WTC11 (cell line): Measurements from ENCODE around the gene PROK1.

ENCODE experiments used
- ATF1 ChIP-seq: sonication (generic); formaldehyde crosslinking; IDR thresholded peaks from 2 replicates; pipeline ENCODE4 v1.8.1; 2023; ENCODE audit warnings: mild to moderate bottlenecking, moderate library complexity, missing genetic modification reagents
- CBFB ChIP-seq: sonication (generic); formaldehyde crosslinking; IDR thresholded peaks from 2 replicates; pipeline ENCODE4 v1.8.1; 2022; ENCODE audit warnings: mild to moderate bottlenecking, low read depth, missing genetic modification reagents
- MXD4 ChIP-seq: fragments of 250-450 bp; sonication (Bioruptor Pico); IDR thresholded peaks from 2 replicates; pipeline ENCODE4 v1.8.0; 2021; ENCODE audit warnings: mild to moderate bottlenecking, moderate library complexity, borderline replicate concordance
- ZNF219 ChIP-seq: sonication (generic); formaldehyde crosslinking; IDR thresholded peaks from 2 replicates; pipeline ENCODE4 v1.8.0; 2023; ENCODE audit warnings: missing genetic modification reagents, mild to moderate bottlenecking, borderline replicate concordance
- TF ChIP-seq, protein P1 (sequence below): fragments of 200-600 bp; IDR thresholded peaks from 2 replicates; pipeline ENCODE4 v1.8.0; 2022; ENCODE audit warnings: antibody characterized with exemption
- TF ChIP-seq, protein P2 (sequence below): sonication (generic); formaldehyde crosslinking; IDR thresholded peaks from 2 replicates; pipeline ENCODE4 v1.8.0; 2022; ENCODE audit warnings: mild to moderate bottlenecking, missing genetic modification reagents
- TF ChIP-seq, protein P3 (sequence below): sonication (generic); formaldehyde crosslinking; IDR thresholded peaks from 2 replicates; pipeline ENCODE4 v1.8.1; 2023; ENCODE audit warnings: mild to moderate bottlenecking, missing genetic modification reagents
- TF ChIP-seq, protein P4 (sequence below): sonication (generic); formaldehyde crosslinking; conservative IDR thresholded peaks from 2 replicates; pipeline ENCODE4 v1.8.1; 2022; ENCODE audit warnings: mild to moderate bottlenecking, missing genetic modification reagents

DNA sequence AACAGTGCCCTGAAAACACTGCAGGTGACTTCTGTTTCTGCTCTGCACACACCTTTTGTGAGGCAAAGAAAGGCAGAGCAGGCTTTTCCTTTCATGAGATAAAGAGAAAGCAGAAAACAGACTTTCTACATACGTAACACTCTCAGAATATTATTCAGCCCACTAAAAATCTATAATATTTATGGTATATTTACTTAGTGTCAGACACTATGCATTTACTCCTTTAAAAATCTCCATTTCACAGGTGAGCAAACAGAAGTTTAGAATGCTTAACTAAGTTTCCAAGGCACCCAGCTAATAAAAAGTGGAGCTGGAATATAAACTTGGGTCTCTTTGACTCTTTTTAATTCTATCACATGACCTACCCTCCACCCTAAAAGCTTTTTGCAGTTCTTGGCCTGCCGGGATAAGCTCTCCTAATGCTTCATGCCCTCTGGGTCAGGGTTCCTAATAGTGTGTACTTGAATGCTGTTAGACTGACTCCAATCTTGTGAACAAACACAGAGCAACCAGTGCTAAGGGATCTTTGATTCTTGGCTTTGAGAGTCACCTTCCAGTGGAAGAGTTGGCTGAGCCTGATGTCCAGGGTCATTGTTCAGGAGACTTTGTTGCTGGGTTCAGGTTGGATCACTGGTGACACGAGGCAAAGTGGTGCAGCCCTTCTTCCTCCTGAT, 27.2 kb downstream of the PROK1 start:
- TF ChIP-seq, protein P1, sequence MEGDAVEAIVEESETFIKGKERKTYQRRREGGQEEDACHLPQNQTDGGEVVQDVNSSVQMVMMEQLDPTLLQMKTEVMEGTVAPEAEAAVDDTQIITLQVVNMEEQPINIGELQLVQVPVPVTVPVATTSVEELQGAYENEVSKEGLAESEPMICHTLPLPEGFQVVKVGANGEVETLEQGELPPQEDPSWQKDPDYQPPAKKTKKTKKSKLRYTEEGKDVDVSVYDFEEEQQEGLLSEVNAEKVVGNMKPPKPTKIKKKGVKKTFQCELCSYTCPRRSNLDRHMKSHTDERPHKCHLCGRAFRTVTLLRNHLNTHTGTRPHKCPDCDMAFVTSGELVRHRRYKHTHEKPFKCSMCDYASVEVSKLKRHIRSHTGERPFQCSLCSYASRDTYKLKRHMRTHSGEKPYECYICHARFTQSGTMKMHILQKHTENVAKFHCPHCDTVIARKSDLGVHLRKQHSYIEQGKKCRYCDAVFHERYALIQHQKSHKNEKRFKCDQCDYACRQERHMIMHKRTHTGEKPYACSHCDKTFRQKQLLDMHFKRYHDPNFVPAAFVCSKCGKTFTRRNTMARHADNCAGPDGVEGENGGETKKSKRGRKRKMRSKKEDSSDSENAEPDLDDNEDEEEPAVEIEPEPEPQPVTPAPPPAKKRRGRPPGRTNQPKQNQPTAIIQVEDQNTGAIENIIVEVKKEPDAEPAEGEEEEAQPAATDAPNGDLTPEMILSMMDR: no peak
- TF ChIP-seq, protein P2, sequence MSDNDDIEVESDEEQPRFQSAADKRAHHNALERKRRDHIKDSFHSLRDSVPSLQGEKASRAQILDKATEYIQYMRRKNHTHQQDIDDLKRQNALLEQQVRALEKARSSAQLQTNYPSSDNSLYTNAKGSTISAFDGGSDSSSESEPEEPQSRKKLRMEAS: no peak
- TF ChIP-seq MXD4 (CRISPR knock-in tag): no peak
- no peak for TF ChIP-seq CBFB
- TF ChIP-seq, protein P3, sequence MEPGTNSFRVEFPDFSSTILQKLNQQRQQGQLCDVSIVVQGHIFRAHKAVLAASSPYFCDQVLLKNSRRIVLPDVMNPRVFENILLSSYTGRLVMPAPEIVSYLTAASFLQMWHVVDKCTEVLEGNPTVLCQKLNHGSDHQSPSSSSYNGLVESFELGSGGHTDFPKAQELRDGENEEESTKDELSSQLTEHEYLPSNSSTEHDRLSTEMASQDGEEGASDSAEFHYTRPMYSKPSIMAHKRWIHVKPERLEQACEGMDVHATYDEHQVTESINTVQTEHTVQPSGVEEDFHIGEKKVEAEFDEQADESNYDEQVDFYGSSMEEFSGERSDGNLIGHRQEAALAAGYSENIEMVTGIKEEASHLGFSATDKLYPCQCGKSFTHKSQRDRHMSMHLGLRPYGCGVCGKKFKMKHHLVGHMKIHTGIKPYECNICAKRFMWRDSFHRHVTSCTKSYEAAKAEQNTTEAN (CRISPR knock-in tag): no peak
- no peak for TF ChIP-seq ATF1 (CRISPR knock-in tag)
- no peak for TF ChIP-seq ZNF219
- TF ChIP-seq, protein P4, sequence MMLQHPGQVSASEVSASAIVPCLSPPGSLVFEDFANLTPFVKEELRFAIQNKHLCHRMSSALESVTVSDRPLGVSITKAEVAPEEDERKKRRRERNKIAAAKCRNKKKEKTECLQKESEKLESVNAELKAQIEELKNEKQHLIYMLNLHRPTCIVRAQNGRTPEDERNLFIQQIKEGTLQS (CRISPR knock-in tag): no peak
